ENCODE data around the gene PRSS36.
"Not testable (repeated sequence)": the region's sequence is repeated elsewhere in the genome, so short reads cannot be mapped to it uniquely, and the experiment has no call there.

The PRSS36 gene

GRCh38 chr16:31167315-31167714 is 17.4 kb upstream of the PRSS36 start (continued):
- no peak for TF ChIP-seq REPIN1 (tag by site-specific recombination; IDR thresholded peaks at IDR 0.05; ENCODE audit: low read depth)

DNA sequence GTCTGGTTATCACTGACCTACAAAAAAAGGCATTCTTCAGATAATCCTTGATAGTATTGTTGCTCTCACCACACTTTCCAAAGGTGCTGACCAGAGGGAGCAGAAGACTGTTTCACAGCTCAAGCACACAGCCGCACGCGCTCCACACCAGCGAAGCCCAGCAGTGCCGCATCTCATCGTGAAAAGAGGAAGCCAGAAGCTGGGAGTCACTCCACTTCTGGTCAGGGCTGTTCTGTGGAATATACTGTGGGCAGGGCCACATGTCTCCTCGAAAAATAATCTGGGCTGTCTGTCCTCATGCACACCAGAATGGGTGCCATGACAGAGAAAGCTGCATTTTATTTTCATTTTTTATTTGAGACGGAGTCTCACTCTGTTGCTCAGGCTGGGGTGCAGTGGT is 7.3 kb upstream of the PRSS36 start:
- ChIA-PET CTCF (interaction anchor here (0.6 to 3.2 kb wide), 2 partner anchors 14 to 27 kb away, joined by 3 to 15 read pairs; no protein-coding TSS in a partner anchor), POLR2A (interaction anchor here (1.5 to 3.2 kb wide), 3 partner anchors 15 to 39 kb away, joined by 4 to 13 read pairs (median 5); partner anchors contain the start of gene FUS)
- H3K27ac ChIP-seq (ENCODE audit: extremely low read depth, low read depth, low read length) = no peak overlapping the region
- no peaks in the 10 kb centered on the region for H3K9me3 ChIP-seq (ENCODE audit: control insufficient read depth, insufficient read depth, low read depth, low read length)
- H3K4me3 ChIP-seq (ENCODE audit: low read depth, low read length) = no peak overlapping the region
- H3K4me1 ChIP-seq (ENCODE audit: control insufficient read depth, insufficient read depth, low read length) = no peaks in the 10 kb centered on the region
- no peak for TF ChIP-seq ZNF148 (tag by site-specific recombination; IDR thresholded peaks at IDR 0.05; ENCODE audit: borderline replicate concordance)
- no peak for TF ChIP-seq ZBTB21 (tag by site-specific recombination; IDR thresholded peaks at IDR 0.05)
- no peak for TF ChIP-seq ZSCAN23 (tag by site-specific recombination; IDR thresholded peaks at IDR 0.05)
- TF ChIP-seq ZNF211 (tag by site-specific recombination; IDR thresholded peaks at IDR 0.05; ENCODE audit: low read depth) = no peak
- TF ChIP-seq EGR2 (tag by site-specific recombination; IDR thresholded peaks at IDR 0.05; ENCODE audit: low read depth) = no peak
- TF ChIP-seq ZNF623 (tag by site-specific recombination; IDR thresholded peaks at IDR 0.05) = no peak
- TF ChIP-seq PRDM10 (tag by site-specific recombination; IDR thresholded peaks at IDR 0.05) = no peak
- TF ChIP-seq ZNF274 (IDR thresholded peaks at IDR 0.05; ENCODE audit: low read length) = no peak
- TF ChIP-seq ZNF274 (tag by site-specific recombination; IDR thresholded peaks at IDR 0.05; ENCODE audit: borderline replicate concordance) = no peak
- no peak for TF ChIP-seq ZNF184 (tag by site-specific recombination; IDR thresholded peaks at IDR 0.05)
- TF ChIP-seq, protein P1, sequence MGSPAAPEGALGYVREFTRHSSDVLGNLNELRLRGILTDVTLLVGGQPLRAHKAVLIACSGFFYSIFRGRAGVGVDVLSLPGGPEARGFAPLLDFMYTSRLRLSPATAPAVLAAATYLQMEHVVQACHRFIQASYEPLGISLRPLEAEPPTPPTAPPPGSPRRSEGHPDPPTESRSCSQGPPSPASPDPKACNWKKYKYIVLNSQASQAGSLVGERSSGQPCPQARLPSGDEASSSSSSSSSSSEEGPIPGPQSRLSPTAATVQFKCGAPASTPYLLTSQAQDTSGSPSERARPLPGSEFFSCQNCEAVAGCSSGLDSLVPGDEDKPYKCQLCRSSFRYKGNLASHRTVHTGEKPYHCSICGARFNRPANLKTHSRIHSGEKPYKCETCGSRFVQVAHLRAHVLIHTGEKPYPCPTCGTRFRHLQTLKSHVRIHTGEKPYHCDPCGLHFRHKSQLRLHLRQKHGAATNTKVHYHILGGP (tag by site-specific recombination; IDR thresholded peaks at IDR 0.05) = no peak
- no peak for TF ChIP-seq ZNF302 (tag by site-specific recombination; IDR thresholded peaks at IDR 0.05; ENCODE audit: low read depth)
- TF ChIP-seq ZNF596 (tag by site-specific recombination; IDR thresholded peaks at IDR 0.05) = no peak
- TF ChIP-seq, protein P2, sequence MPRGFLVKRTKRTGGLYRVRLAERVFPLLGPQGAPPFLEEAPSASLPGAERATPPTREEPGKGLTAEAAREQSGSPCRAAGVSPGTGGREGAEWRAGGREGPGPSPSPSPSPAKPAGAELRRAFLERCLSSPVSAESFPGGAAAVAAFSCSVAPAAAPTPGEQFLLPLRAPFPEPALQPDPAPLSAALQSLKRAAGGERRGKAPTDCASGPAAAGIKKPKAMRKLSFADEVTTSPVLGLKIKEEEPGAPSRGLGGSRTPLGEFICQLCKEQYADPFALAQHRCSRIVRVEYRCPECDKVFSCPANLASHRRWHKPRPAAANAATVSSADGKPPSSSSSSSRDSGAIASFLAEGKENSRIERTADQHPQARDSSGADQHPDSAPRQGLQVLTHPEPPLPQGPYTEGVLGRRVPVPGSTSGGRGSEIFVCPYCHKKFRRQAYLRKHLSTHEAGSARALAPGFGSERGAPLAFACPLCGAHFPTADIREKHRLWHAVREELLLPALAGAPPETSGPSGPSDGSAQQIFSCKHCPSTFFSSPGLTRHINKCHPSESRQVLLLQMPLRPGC (tag by site-specific recombination; IDR thresholded peaks at IDR 0.05) = no peak
- H3K36me3 ChIP-seq (ENCODE audit: control insufficient read depth in 2 of 2, insufficient read depth in 1 of 2, low read length in 2 of 2) = no peaks in the 10 kb centered on the region

DNA sequence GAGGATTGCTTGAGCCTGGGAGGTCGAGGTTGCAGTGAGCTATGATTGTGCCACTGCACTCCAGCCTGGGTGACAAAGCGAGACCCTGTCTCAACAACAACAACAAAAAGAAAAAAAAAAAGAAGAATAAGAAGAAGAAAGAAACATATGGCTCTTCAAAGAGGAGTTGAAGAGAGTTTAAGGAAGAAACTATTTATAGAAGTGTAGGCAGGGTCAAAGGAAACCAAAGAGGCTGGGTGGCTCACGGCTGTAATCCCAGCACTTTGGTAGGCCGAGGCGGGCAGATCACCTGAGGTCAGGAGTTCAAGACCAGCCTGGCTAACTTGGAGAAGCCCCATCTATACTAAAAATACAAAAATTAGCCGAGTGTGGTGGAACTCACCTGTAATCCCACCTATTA is 1.1 kb upstream of the PRSS36 start:
- CTCF ChIA-PET = interaction anchor here (1.0 to 1.1 kb wide), 2 partner anchors 9 kb away, joined by 4 to 6 read pairs; no protein-coding TSS in a partner anchor
- H3K36me3 ChIP-seq (ENCODE audit: control insufficient read depth in 2 of 2, insufficient read depth in 1 of 2, low read length in 2 of 2); H3K4me3 ChIP-seq (ENCODE audit: low read depth, low read length); H3K27ac ChIP-seq (ENCODE audit: extremely low read depth, low read depth, low read length); POLR2A ChIA-PET; H3K9me3 ChIP-seq (ENCODE audit: control insufficient read depth, insufficient read depth, low read depth, low read length); H3K4me1 ChIP-seq (ENCODE audit: control insufficient read depth, insufficient read depth, low read length): not testable (repeated sequence)
